H1 (cell line): ENCODE measurements around the gene SLC66A1. TPM values are rescaled to one million over a fixed set of nuclear protein-coding genes. Genes with fewer than 3 reads are reported as not detected.

ENCODE experiments used
- ATF3 ChIP-seq: IDR thresholded peaks from 2 replicates; pipeline ENCODE4 v1.6.1; 2011; ENCODE audit warnings: low read depth, mild to moderate bottlenecking, low read length; ENCODE audit not compliant: insufficient read depth
- BCL11A ChIP-seq, 2 experiments: IDR thresholded peaks; one replicate each; pipeline ENCODE4 v1.6.1; 2011; ENCODE audit warnings: low read depth in 2 of 2, low read length in 2 of 2, mild to moderate bottlenecking in 2 of 2
- CBX5 ChIP-seq: fragments of 300-800, 300-1000 bp; sonication (generic); IDR thresholded peaks from 2 replicates; pipeline ENCODE4 v1.7.1; 2016; ENCODE audit warnings: antibody characterized with exemption, low read length, low read depth
- CEBPB ChIP-seq: IDR thresholded peaks from 2 replicates; pipeline ENCODE4 v1.6.1; 2012; ENCODE audit warnings: low read depth, low read length
- CHD7 ChIP-seq: fragments of 300-600 bp; sonication (generic); IDR thresholded peaks from 2 replicates; pipeline ENCODE4 v1.7.1; 2012; ENCODE audit warnings: low read length, moderate library complexity, mild to moderate bottlenecking, inconsistent platforms; ENCODE audit not compliant: insufficient replicate concordance
- NANOG ChIP-seq: IDR thresholded peaks from 2 replicates; pipeline ENCODE4 v1.6.1; 2011; ENCODE audit warnings: low read length, low read depth, mild to moderate bottlenecking, inconsistent platforms; ENCODE audit not compliant: insufficient read depth, poor library complexity, severe bottlenecking
- PHF8 ChIP-seq: fragments of 200-600 bp; sonication (generic); conservative IDR thresholded peaks from 2 replicates; pipeline ENCODE4 v1.7.1; 2012; ENCODE audit warnings: low read depth, mild to moderate bottlenecking, inconsistent platforms, low read length, moderate library complexity
- SP4 ChIP-seq: IDR thresholded peaks from 2 replicates; pipeline ENCODE4 v1.6.1; 2012; ENCODE audit warnings: low read length, inconsistent platforms
- TBP ChIP-seq: IDR thresholded peaks from 2 replicates; pipeline ENCODE4 v1.6.1; 2011; ENCODE audit warnings: low read depth, low read length, improper control_type of control experiment
- TCF12 ChIP-seq: IDR thresholded peaks from 2 replicates; pipeline ENCODE4 v1.6.1; 2011; ENCODE audit warnings: low read depth, mild to moderate bottlenecking, low read length
- polyA plus RNA-seq, 7 experiments: library from polyadenylated mRNA; depleted of rRNA in 3 of 7; stranded (reverse) in 5 of 7; unstranded in 2 of 7; fragments of >200 nt in 5 of 7; fragments of 200-250 nt in 2 of 7; gene quantifications; 1 replicate in 5 of 7; 2 replicates in 1 of 7; 4 replicates in 1 of 7; pipeline versions ENCODE4 v1.2.1 to v1.2.3, GENCODE V29; 2011 to 2013; ENCODE audit warnings: missing spikeins in 2 of 7, mixed read lengths in 2 of 7
- total RNA-seq: library from RNA; stranded (reverse); fragmentation: NEBNext Ultra II Directional; extraction: Animal tissue kit (Norgen Biotek cat#: 25700); gene quantifications from 2 replicates; pipeline ENCODE4 v1.2.1, GENCODE V29; 2021
- TF ChIP-seq, protein P1 (sequence below): IDR thresholded peaks from 2 replicates; pipeline ENCODE4 v1.6.1; 2012; ENCODE audit warnings: inconsistent platforms

The SLC66A1 gene
- total and polyA plus RNA-seq, 2 of the 8 experiments (the other 6 are each of a cell fraction or from before 2014, with no cell fraction given): 16.8 to 27.9 TPM

GRCh38 chr1:19338323-19338762 lies 26.2 kb downstream of the SLC66A1 start (continued):
- no peak for TF ChIP-seq NANOG
- no peak for TF ChIP-seq PHF8
- no peak for TF ChIP-seq CEBPB
- TF ChIP-seq, protein P1, sequence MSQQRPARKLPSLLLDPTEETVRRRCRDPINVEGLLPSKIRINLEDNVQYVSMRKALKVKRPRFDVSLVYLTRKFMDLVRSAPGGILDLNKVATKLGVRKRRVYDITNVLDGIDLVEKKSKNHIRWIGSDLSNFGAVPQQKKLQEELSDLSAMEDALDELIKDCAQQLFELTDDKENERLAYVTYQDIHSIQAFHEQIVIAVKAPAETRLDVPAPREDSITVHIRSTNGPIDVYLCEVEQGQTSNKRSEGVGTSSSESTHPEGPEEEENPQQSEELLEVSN: peak; percentile 53
- TF ChIP-seq CBX5: no peak
- peak; percentile 57 for TF ChIP-seq TBP
- no peak for TF ChIP-seq ATF3
- no peak for TF ChIP-seq SP4
- TF ChIP-seq TCF12: no peak
- TF ChIP-seq BCL11A (IDR thresholded peaks at IDR 0.05; ENCODE audit: low read depth in 2 of 2, low read length in 2 of 2): no peak
- TF ChIP-seq CHD7: no peak
